Prostate gland (tissue), 2 donors: ENCODE results near the gene GRK4.

ENCODE experiments used
- POLR2A ChIP-seq: fragments of 450-650 bp; IDR thresholded peaks from one replicate; pipeline ENCODE4 v1.6.1; 2016; ENCODE audit warnings: antibody characterized with exemption, mild to moderate bottlenecking
- TF ChIP-seq, protein P1 (sequence below), 4 experiments: fragments of 200-600 bp in 2 of 4; fragments of 450-650 bp in 2 of 4; sonication (generic) in 2 of 4; IDR thresholded peaks; 1 replicate in 3 of 4; 2 replicates in 1 of 4; pipeline ENCODE4 v1.5.1; 2016 to 2019; ENCODE audit warnings: antibody characterized with exemption in 4 of 4, mild to moderate bottlenecking in 2 of 4, moderate library complexity in 2 of 4

DNA sequence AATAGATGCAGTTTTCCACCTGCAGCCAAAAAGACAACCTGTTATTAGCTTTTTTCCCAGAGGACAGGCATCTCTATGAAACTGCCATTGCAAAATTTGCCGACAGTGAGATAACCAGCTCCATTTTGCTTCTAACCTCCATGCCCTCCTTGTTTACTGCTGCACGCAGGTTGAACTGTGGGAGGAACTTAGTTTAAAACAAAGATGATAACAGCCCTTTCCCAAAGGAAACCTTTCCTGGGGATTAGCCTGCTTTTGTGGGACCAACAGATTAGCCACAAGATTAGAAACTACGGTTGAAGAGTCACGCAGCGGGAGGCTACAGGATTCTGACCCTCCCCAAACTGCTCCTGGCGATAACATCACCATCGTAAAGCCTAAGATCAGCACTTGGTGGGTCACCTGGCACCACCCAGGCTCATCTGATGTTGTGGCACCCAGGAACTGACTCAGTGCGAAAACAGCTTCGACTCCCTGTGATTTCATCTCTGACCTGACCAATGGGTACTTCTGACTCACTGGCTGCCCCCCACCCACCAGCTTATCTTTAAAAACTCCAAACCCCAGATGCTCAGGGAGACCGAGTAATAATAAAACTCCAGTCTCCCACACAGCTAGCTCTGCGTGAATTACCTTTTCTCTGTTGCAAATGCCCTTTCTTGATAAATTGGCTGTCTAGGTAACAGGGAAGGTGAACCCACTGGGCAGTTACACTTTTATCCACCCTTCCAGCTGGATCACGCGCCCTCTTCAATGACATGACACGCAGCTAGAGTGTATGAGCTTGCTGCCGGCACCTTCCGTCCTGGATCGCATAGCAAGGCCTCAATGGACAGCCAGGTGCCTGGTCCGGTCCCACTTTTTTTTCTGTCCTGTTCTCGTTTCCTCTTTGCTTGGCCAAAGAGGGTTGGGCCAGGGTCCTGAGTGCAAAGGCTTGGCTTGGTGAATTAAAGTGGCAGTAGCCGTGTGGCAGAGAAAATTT lies 27.3 kb upstream of the GRK4 start:
- TF ChIP-seq, protein P1, sequence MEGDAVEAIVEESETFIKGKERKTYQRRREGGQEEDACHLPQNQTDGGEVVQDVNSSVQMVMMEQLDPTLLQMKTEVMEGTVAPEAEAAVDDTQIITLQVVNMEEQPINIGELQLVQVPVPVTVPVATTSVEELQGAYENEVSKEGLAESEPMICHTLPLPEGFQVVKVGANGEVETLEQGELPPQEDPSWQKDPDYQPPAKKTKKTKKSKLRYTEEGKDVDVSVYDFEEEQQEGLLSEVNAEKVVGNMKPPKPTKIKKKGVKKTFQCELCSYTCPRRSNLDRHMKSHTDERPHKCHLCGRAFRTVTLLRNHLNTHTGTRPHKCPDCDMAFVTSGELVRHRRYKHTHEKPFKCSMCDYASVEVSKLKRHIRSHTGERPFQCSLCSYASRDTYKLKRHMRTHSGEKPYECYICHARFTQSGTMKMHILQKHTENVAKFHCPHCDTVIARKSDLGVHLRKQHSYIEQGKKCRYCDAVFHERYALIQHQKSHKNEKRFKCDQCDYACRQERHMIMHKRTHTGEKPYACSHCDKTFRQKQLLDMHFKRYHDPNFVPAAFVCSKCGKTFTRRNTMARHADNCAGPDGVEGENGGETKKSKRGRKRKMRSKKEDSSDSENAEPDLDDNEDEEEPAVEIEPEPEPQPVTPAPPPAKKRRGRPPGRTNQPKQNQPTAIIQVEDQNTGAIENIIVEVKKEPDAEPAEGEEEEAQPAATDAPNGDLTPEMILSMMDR (IDR thresholded peaks at IDR 0.05): no peak
- no peak for TF ChIP-seq POLR2A
